Measurements from ENCODE around the gene GLIPR1L2.
A peak's percentile ranks its signal among the peaks of the same experiment; 100 is the strongest.
"Not testable (repeated sequence)": the region's sequence is repeated elsewhere in the genome, so short reads cannot be mapped to it uniquely, and the experiment has no call there.

The GLIPR1L2 gene

DNA sequence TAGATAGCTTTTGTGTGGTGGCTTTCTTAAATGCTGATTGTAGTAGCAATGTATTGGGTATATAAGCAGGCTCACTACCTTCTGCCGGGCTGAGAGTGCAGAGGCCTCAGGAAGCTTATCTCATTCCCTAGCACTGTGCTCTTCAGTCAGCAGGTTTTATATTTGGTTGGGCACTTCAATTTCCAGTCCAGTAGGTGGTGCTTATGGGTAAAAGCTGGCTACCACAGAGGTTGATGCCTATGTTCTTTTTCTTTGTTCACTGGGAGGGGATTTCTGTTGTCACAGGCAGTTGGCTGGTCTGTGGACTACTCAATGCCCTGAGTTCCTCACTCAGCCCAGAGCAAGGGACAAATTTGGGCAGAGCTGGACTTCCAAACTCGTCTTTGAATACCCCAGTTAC lies 46.7 kb downstream of the GLIPR1L2 start:
- DNase-seq (ENCODE audit: low spot score) = no peak

DNA sequence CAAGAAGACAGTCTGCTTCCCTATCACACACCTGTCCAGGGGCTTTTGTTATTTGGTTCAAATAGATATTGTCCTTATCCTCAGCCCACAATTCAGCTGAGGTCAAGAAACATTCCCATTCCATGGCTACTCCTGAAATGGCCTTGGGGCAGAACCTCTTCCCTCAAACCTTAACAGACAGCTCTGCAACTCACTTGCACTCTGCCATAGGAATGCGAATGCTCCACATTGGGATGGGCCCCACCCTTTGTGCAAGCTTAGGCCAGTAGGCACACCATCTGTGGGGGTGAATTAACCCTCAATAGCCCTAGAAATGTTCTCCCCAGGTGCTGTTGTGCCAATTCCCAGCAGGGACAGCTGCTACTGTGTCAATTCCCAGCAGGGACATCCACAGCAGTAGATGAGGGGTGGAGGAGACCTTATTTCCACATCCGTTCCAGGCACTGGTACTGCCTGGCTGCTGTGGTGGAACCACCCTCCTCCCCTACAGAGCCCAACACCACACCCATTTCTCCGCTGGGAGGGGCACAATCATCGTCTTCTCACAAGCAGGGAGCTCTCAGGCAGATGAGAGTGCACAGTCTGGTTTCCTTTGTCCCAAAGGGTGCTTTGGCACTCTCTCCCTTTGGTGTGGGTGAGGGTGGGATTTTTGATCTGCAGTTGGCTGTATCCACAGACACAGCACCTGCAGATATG lies 47.3 kb downstream of the GLIPR1L2 start:
- no peak for DNase-seq (ENCODE audit: low spot score)

DNA sequence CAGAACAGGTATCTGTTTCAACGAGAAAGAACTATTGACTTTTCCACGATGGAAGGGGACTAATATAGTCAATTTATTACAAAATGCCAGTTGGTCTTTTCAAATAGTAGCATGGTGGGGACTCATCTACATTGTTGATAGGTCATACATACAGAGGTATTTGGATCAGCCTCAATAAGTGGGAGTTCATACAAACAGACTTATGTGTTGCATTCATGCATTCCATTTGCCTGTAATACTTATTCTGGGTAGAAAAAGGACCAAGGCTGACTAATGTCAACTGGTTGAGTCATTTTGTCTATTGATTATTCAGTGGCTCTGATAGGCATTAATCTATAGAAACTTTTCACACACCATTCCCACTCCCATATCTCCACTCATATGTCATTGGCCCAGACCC lies 48.2 kb downstream of the GLIPR1L2 start:
- DNase-seq (ENCODE audit: low spot score) = no peak

DNA sequence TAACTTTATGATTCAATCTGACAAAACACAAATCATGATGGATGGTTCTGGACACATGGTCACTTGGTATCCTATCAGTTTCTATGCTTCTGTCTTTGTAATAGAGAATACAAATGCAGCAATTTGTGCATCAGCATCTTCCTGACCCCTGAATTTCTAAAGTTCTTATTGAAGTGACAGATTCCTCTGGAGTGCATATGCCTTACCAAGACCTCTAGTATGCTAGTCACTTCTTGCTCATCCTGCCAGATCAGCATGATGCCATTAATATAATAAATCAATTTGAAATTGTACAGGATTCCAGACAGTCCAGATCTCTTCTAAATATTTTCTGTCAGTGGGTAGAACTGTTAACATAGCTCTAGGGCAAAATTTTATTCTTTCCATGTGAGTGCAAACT lies 49.0 kb downstream of the GLIPR1L2 start:
- DNase-seq (ENCODE audit: low spot score) = no peak

DNA sequence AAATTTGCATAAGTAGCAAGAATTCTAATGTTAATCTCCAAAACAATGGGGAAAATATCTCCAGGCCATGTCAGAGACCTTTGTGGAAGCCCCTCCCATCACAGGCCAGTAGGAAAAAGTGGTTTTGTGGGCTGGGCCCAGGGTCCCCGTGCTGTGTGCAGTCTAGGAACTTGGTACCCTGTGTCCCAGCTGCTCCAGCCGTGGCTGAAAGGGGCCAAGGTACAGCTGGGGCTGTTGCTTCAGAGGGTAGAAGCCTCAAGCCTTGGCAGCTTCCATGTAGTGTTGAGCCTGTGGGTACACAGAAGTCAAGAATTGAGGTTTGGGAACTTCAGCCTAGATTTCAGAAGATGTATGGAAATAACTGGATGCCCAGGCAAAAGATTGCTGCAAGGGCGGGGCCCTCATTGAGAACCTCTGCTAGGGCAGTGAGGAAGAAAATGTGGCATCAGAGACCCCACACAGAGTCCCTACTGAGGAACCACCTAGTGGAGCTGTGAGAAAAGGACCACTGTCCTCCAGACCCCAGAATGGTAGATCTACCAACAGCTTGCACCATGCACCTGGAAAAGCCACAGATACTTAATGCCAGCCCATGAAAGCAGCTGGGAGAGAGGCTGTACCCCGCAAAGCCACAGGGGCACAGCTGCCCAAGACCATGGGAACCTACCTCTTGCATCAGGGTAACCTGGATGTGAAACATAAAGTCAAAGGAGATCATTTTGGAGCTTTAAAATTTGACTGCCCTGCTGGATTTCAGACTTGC lies 51.0 kb downstream of the GLIPR1L2 start:
- DNase-seq (ENCODE audit: low spot score) = not testable (repeated sequence)

DNA sequence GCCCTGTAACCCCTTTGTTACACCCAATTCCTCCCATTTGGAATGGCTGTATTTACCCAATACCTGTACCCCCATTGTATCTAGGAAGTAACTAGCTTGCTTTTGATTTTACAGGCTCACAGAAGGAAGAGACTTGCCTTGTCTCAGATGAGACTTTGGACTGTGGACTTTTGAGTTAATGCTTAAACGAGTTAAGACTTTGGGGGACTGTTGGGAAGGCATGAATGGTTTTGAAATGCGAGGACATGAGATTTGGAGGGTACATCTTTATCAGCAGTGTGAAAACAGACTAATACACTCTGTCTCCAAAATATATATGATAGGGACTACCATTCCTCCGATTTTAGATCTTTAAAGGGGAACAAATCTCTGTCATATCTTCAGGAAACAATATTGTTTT lies 51.6 kb downstream of the GLIPR1L2 start:
- DNase-seq (ENCODE audit: low spot score) = not testable (repeated sequence)

DNA sequence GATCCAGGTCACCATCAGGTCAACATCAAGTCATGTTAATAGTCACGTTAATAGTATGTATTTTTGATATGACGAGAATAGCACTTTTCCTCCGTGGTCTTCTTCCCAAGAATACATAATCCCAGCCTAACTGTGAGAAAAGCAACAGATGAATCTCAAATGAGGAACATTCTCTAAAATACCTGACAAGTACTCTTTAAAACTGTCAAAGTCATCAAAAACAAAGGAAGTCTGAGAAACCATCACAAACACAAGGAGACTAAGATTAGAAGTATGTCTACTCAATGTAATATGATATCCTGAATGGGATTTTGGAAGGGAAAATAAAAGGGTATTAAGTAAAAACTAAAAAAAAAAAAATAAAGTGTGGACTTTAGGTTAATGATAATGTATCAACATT lies 52.8 kb downstream of the GLIPR1L2 start:
- DNase-seq (ENCODE audit: low spot score) = no peak

DNA sequence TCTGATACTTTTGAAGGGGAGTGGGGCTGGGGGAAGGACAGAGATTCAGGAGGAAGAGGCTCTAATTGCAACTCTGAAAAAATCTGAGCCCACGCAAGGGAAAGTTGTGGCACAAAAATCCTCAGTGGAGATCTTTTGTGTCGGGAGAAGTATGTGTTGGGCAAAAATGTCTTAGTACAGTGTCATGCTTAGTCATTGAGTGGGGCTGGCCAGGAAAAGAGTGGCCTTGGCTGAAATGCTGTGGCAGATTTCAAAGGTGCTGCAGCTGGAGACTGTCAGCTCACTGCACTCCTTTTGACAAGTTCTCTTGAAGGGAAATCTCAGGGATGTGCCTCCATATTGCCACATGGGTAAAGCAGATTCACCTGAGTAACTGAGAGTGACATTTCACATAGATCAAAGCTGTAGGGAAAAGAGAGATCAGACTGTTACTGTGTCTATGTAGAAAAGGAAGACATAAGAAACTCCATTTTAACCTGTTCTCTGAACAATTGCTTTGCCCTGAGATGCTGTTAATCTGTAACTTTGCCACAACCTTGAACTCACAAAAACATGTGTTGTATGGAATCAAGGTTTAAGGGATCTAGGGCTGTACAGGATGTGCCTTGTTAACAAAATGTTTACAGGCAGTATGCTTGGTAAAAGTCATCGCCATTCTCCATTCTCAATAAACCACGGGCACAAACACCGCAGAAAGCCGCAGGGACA lies 53.7 kb downstream of the GLIPR1L2 start:
- DNase-seq (ENCODE audit: low spot score) = peak; percentile 76

DNA sequence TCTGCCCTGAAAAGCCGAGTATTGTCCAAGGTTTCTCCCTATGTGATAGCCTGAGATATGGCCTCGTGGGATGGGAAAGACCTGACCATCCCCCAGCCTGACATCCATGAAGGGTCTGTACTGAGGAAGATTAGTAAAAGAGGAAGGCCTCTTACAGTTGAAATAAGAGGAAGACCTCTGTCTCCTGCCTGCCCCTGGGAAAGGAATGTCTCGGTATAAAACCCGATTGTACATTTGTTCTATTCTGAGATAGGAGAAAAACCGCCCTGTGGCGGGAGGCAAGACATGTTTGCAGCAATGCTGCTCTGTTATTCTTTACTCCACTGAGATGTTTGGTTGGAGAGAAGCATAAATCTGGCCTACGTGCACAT lies 54.2 kb downstream of the GLIPR1L2 start:
- not testable (repeated sequence) for DNase-seq (ENCODE audit: low spot score)

DNA sequence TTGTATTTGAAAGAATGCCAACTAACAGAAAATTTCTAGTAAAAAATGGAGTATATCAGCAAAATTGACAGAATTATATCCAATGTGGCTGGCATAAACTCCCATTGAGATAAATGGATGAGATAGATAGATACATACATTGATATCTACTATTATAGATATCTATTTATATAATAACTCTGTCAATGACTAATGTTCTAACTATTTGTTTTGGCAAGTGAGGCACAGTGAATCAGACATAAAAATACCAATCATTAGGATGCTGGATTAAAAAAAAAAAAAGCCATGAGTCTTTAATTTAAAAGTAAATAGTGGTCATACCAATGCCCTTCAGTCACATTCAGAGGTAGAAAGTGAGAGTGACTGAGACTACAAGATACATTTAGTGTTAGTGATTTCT lies 56.0 kb downstream of the GLIPR1L2 start:
- peak; percentile 56 for DNase-seq (ENCODE audit: low spot score)

DNA sequence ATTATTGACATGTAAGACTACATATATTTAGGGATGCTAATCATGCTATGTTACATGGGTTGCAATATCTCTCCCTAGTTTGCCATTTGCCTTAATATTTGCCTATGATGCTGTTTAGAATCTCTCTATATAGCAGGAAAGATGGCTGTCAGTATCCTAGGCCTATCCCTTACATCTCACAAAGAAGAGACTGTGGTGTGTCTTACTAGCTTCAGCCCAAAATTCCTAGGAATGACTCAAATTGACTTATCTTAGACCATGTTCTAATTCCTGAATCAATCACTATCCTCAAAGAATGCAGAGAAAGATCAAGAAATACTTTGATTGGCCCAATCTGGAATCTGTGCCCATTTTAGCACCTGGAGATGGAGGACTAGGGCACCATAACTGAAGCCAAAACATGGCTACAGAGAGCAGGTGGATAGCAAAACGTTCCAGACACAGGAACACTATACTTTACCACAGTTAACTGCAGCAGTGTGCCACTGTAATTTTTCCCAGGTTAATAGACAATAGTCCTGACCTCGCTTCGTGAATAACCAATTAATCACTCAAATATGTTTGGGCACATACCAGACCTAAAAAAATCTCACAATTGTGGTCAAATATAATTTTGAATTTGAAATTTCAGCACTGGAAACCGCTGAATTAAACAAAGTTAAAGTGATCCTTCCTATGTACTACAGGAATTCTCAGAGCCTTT lies 57.0 kb downstream of the GLIPR1L2 start:
- DNase-seq (ENCODE audit: low spot score) = no peak

DNA sequence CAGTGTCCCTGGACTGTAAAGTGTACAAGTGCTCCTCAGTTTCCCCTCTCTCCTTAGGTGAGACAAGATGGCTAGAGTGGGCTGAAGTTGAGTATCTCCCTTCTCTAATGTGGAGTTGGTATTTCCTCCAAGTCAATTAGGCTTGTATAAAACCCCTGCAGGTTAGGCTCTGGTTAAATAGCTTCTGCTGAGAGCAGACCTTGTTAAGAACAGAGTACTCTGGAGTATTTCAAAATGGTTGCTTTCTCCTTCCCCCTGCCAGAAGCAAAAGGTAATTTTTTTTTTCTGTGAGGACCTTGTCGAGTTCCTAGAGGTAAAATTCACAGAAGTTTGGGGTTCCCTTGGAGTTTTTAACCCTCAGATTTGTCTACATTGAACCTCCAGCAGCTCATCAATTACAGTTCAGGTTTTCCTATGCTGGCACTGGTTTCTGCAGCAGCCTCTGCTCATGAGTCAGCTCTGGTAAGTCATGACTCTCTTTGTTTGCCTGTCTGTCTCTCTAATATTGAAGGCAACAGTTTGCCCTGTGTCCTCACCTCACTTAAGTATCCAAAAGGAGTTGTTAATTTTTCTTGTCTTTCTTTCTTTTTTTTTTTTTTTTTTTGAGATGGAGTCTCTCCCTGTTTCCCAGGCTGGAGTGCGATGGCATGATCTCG lies 61.9 kb downstream of the GLIPR1L2 start:
- DNase-seq (ENCODE audit: low spot score) = peak; percentile 51

DNA sequence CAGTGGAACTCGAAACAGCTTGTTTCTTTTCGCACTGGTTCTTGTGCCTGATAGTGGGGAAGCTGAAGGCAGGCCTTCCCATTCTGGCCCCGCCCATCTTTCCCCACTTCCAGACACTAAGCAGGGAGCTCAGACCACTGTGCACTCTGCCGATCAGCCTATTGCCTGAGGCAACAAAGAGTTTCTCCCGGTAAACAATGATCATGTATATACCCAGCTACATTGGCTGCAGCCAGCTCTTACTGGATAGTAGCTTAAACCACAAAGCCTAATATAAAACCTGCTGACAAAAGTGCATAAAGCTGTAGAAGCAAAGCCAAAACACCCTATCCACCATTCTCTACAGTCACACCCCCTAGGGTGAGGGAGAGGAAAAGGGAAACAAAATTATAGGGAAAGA lies 65.0 kb downstream of the GLIPR1L2 start:
- no peak for DNase-seq (ENCODE audit: low spot score)

DNA sequence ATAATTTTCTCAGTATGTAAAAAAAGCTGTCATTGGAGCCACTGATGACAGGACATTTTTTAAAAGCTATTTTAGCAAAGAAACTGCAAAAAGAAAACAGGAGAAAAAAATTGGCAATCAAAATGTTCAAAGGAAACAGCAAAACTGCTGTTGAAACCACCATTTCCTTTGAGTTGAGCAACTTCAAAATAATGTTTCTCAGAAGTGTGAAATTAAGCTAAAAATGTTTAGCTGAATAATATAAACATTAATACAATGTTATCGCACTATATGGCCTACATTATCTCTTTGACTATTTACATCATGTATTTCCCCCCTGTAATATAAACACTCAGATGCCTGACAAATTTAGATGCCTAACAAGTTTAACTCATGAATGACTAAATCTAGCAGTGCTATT lies 66.3 kb downstream of the GLIPR1L2 start:
- no peak for DNase-seq (ENCODE audit: low spot score)

DNA sequence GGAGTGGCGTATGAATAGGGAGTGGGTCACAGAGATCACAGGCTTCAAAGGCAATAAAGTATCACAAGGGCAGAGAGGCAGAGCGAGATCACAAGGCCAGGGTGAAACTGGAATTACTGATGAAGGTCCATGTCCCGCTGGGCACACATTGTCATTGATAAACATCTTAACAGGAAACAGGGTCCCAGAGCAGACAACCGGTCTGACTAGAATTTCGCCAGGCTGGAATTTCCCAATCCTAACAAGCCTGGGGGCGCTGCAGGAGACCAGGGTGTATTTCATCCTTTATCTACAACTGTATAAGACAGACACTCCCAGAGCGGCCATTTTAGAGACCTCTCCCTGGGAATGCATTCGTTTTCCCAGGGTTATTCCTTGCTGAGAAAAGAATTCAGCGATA lies 67.0 kb downstream of the GLIPR1L2 start:
- not testable (repeated sequence) for DNase-seq (ENCODE audit: low spot score)

DNA sequence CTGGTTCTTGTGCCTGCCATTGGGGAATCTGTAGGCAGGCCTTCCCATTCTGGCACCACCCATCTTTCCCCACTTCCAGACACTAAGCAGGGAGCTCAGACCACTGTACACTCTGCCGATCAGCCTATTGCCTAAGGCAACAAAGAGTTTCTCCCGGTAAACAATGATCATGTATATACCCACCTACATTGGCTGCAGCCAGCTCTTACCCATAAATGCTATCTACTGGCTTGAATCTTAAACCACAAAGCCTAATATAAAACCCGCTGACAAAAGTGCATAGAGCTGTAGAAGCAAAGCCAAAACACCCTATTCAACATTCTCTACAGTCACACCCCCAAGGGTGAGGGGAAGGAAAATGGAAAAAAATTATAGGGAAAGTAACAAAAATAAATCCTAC lies 68.9 kb downstream of the GLIPR1L2 start:
- no peak for DNase-seq (ENCODE audit: low spot score)

DNA sequence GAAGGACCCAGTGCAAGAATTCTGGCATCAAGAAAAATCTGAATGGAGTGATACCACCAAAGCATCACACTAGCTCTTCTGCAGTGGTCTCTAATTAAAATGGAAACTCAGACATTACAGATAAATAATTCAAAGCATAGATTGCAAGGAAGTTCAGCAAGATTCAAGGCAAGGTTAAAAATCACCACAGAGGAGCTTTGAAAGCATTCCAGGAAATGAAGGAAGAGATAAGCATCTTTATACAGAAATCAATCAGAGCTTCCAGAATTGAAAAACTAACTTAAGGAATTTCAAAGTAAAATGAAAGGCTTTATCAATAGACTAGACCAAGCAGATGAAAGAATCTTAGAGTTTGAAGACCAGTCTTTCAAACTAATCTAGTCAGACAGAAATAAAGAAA lies 69.3 kb downstream of the GLIPR1L2 start:
- no peak for DNase-seq (ENCODE audit: low spot score)

DNA sequence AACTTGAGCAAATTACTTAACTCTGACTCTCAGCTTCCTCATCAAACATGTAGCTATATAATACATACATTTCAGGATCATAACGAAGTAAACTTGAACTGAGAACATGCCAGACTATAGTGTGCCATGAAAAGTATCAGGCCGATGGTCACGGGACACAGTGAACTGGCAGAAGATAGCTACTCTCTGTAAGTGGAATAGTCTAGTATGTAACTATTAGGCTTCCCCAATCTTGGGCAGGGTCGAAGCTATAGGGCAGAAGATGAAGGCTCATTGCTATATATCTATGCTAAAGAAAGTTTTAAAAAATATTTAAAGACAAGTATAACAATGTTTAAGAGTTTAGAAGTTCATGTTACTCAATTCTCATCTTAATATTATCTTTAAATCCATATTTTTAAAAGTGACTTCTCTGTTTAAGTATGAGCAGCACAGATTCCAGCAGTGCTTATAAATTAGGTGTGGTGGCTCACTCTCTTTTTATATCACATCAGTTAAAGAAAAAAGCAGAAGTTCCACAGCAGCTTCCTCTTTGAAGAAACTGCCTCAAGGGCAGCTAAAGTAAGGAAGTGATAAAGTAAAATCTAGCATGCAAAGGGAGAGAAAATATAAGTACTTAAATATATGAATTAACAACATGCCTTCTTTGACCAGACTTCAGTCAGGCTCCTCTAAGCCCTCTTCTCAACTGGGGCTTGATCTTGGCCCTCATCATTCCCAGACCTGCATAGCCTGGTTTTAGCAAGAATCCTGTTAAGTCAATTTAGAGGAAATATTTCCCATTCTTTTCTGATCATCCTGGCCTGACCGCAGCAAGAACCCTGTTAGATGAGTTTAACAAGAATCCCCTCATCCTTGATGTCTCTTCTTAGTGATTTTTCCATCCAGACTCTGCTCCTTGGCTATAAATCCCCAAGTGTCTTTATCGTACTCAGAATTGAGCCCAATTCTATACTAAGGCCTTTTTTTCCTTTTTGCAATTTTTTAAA lies 81.3 kb downstream of the GLIPR1L2 start:
- no peak for DNase-seq (ENCODE audit: low spot score)

DNA sequence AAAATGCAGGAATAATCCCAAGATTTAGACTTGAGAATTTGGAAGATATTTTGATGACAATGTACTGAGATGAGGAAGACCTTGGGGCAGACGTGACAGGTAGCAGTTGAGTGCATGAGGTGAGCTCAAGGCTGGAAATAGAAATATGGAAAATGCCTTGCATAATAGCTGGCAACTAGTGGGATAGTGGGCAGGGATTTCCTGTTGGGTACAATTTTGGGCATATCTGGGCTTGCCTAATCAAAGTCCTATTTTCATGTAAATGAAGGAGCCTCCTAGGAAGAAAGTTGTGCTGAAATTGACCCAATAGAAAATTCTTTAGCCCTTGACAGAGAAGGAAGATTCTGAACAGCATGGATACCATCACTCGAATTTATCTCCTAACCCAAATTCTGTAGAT lies 83.2 kb downstream of the GLIPR1L2 start:
- DNase-seq (ENCODE audit: low spot score) = no peak

DNA sequence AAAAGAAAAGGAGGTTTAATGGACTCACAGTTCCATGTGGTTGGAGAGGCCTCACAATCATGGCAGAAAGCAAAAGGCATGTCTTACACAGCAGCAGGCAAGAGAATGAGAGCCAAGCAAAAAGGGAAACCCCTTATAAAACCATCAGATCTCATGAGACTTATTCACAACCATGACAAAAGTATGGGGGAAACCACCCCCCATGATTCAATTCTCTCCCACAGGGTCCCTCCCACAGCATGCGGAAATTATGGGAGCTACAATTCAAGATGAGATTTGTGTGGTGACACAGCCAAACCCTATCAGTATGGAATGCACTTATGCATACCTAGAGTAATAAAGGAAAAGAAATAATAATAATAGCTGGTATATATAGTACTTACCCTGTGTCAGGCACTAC lies 85.2 kb downstream of the GLIPR1L2 start:
- no peak for DNase-seq (ENCODE audit: low spot score)

DNA sequence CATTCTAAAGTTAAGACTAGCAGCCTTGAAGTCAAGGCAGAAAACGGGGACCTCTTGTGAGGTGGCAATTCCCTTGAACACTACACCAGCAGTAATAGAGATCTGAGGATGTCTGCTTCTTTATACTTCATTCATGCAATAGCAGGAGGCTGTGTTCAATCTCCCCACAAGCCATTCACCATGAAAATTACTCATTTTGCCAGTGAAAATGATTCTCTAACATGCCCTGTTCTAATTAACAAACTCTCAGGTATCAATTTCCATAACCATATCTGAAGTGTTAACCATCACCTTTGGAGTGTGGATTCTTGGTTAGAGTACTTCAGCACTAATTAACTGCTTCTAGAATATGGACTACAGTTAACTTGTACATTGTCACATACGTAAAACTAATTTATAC lies 86.2 kb downstream of the GLIPR1L2 start:
- DNase-seq (ENCODE audit: low spot score) = no peak

Measured in AG20443 (cell line).